Measurements from ENCODE around the gene BCL11A.

- TF ChIP-seq CTCF (IDR thresholded peaks at IDR 0.05; ENCODE audit: insufficient read depth, low read depth, low read length) (no peak), EZH2 (IDR thresholded peaks at IDR 0.05; ENCODE audit: insufficient read depth, low read length) (no peak)
These were observed 29.5 kb downstream of the BCL11A start for GRCh38 chr2:60523963-60524362.
